Activated CD8-positive, alpha-beta T cell treated with anti-CD3 and anti-CD28 coated beads, Interleukin-2, amount 10 ng/mL, durations not matched to agents 7 days and 5 days (primary cell): ENCODE measurements around the gene PCDHGA11. TPM values are rescaled to one million over a fixed set of nuclear protein-coding genes. Genes with fewer than 3 reads are reported as not detected.

Source experiments
- ATAC-seq: fragments of 150-1000 bp; cut with Tn5 transposase; one replicate; pipeline ENCODE4 v1.10.0; 2021; ENCODE audit warnings: moderate library complexity
- CTCF ChIA-PET: fragments of 350-600 bp; sonication (Branson Sonifier 250); formaldehyde crosslinking; loops from one replicate; lab custom pipeline; 2021; ENCODE audit warnings: antibody characterized with exemption; lab: Charles Lee
- POLR2A ChIA-PET: fragments of 350-600 bp; sonication (Branson Sonifier 250); formaldehyde crosslinking; loops from one replicate; lab custom pipeline; 2021; ENCODE audit warnings: antibody characterized with exemption; lab: Charles Lee
- DNase-seq: peaks from one replicate; pipeline ENCODE4 v3.0.0-alpha.2; 2020
- H3K27ac Mint-ChIP-seq: one replicate; pipeline ENCODE4 v1.8.0; 2021; ENCODE audit warnings: mild to moderate bottlenecking, mixed read lengths
- H3K27me3 Mint-ChIP-seq: one replicate; pipeline ENCODE4 v1.8.0; 2021; ENCODE audit warnings: low read depth, mixed read lengths
- H3K36me3 Mint-ChIP-seq: one replicate; pipeline ENCODE4 v1.8.0; 2021; ENCODE audit warnings: low read depth, mixed read lengths
- H3K4me1 Mint-ChIP-seq: one replicate; pipeline ENCODE4 v1.8.0; 2021; ENCODE audit warnings: low read depth, mixed read lengths
- H3K4me3 Mint-ChIP-seq: one replicate; pipeline ENCODE4 v1.8.0; 2021; ENCODE audit warnings: mild to moderate bottlenecking, mixed read lengths
- H3K9me3 Mint-ChIP-seq: one replicate; pipeline ENCODE4 v1.8.0; 2022; ENCODE audit warnings: mixed read lengths; ENCODE audit not compliant: insufficient read depth
- total RNA-seq, 2 experiments: library from RNA; stranded (reverse); gene quantifications; one replicate each; pipeline ENCODE4 v1.2.3, GENCODE V29; 2021

Gene PCDHGA11
- total RNA-seq, 2 experiments from 2014 or later: 0.05 TPM; not detected in 1

GRCh38 chr5:141439411-141440141, 18.7 kb downstream of the PCDHGA11 start:
- CTCF ChIA-PET: no interaction called here
- ATAC-seq: no peak
- POLR2A ChIA-PET: no interaction called here
- Mint-ChIP-seq H3K4me3 (no peak overlapping the region), H3K36me3 (no peaks in the 10 kb centered on the region), H3K27ac (no peak overlapping the region), H3K9me3 (no peaks in the 10 kb centered on the region), H3K4me1 (no peaks in the 10 kb centered on the region), H3K27me3 (no peaks in the 10 kb centered on the region)
- DNase-seq: no peak

- ChIA-PET CTCF (interaction anchor here (1.0 kb wide), 1 partner anchor 10 kb away, joined by 4 read pairs; the partner anchor contains the start of gene PCDHGA12), POLR2A (no interaction called here)
- Mint-ChIP-seq H3K27me3 (peaks cover 1% of the 10 kb centered on the region), H3K4me3 (no peak overlapping the region), H3K4me1 (no peaks in the 10 kb centered on the region), H3K27ac (no peak overlapping the region), H3K36me3 (no peaks in the 10 kb centered on the region), H3K9me3 (no peaks in the 10 kb centered on the region)
- no peak for DNase-seq
- ATAC-seq: no peak
Observed at GRCh38 chr5:141440341-141440740, 19.5 kb downstream of the PCDHGA11 start.

GRCh38 chr5:141441571-141442170, 20.8 kb downstream of the PCDHGA11 start:
- Mint-ChIP-seq H3K27ac (no peak overlapping the region), H3K27me3 (peaks cover 2% of the 10 kb centered on the region), H3K4me3 (no peak overlapping the region), H3K36me3 (no peaks in the 10 kb centered on the region), H3K4me1 (no peaks in the 10 kb centered on the region), H3K9me3 (no peaks in the 10 kb centered on the region)
- ChIA-PET POLR2A (no interaction called here), CTCF (no interaction called here)
- DNase-seq (no peak), ATAC-seq (no peak)

GRCh38 chr5:141465351-141465750, 44.5 kb downstream of the PCDHGA11 start:
- Mint-ChIP-seq H3K4me1 (no peaks in the 10 kb centered on the region), H3K9me3 (no peaks in the 10 kb centered on the region), H3K27ac (no peak overlapping the region), H3K4me3 (no peak overlapping the region), H3K27me3 (peaks cover 4% of the 10 kb centered on the region), H3K36me3 (no peaks in the 10 kb centered on the region)
- ChIA-PET POLR2A (no interaction called here), CTCF (interaction anchor here (0.9 kb wide), 1 partner anchor 35 kb away, joined by 3 read pairs; the partner anchor contains the start of gene PCDHGA12)
- ATAC-seq: no peak
- no peak for DNase-seq

Other genes with a start within 250 kb of the PCDHGA11 start
- not detected for gene PCDHB7, start 248.4 kb upstream of the PCDHGA11 start, total RNA-seq
- gene PCDHB8, start 243.3 kb upstream of the PCDHGA11 start, total RNA-seq: not detected
- gene PCDHB16, start 238.7 kb upstream of the PCDHGA11 start, total RNA-seq: not detected
- not detected for gene PCDHB9, start 233.9 kb upstream of the PCDHGA11 start, total RNA-seq
- not detected for gene PCDHB10, start 228.7 kb upstream of the PCDHGA11 start, total RNA-seq
- not detected for gene PCDHB11, start 221.4 kb upstream of the PCDHGA11 start, total RNA-seq
- gene PCDHB12, start 212.3 kb upstream of the PCDHGA11 start, total RNA-seq: not detected
- gene PCDHB13, start 207.1 kb upstream of the PCDHGA11 start, total RNA-seq: not detected
- gene PCDHB14, start 197.7 kb upstream of the PCDHGA11 start, total RNA-seq: not detected
- gene PCDHB15, start 175.7 kb upstream of the PCDHGA11 start, total RNA-seq: not detected
- gene SLC25A2, start 117.0 kb upstream of the PCDHGA11 start, total RNA-seq: under 1 TPM; 0.39 to 0.84 TPM
- 10 to 100 TPM; 65.5 to 67.0 TPM for gene TAF7, start 100.3 kb upstream of the PCDHGA11 start, total RNA-seq
- gene PCDHGA1, start 90.5 kb upstream of the PCDHGA11 start, total RNA-seq: not detected
- not detected for gene PCDHGA2, start 82.3 kb upstream of the PCDHGA11 start, total RNA-seq
- gene PCDHGA3, start 77.2 kb upstream of the PCDHGA11 start, total RNA-seq: not detected
- not detected for gene PCDHGB1, start 71.0 kb upstream of the PCDHGA11 start, total RNA-seq
- gene PCDHGA4, start 66.0 kb upstream of the PCDHGA11 start, total RNA-seq: under 1 TPM in 1 of 2 experiments, not detected in 1; 0.10 TPM
- gene PCDHGB2, start 61.1 kb upstream of the PCDHGA11 start, total RNA-seq: under 1 TPM; 0.13 TPM
- under 1 TPM; 0.05 to 0.11 TPM for gene PCDHGA5, start 56.9 kb upstream of the PCDHGA11 start, total RNA-seq
- gene PCDHGB3, start 50.8 kb upstream of the PCDHGA11 start, total RNA-seq: under 1 TPM; 0.16 to 0.26 TPM
- gene PCDHGA6, start 47.2 kb upstream of the PCDHGA11 start, total RNA-seq: under 1 TPM; 0.08 to 0.11 TPM
- gene PCDHGA7, start 38.3 kb upstream of the PCDHGA11 start, total RNA-seq: not detected
- gene PCDHGB4, start 33.4 kb upstream of the PCDHGA11 start, total RNA-seq: not detected
- not detected for gene PCDHGA8, start 28.4 kb upstream of the PCDHGA11 start, total RNA-seq
- under 1 TPM in 1 of 2 experiments, not detected in 1; 0.16 TPM for gene PCDHGB5, start 23.1 kb upstream of the PCDHGA11 start, total RNA-seq
- under 1 TPM in 1 of 2 experiments, not detected in 1; 0.08 TPM for gene PCDHGA9, start 18.3 kb upstream of the PCDHGA11 start, total RNA-seq
- not detected for gene PCDHGB6, start 13.0 kb upstream of the PCDHGA11 start, total RNA-seq
- gene PCDHGA10, start 8.1 kb upstream of the PCDHGA11 start, total RNA-seq: not detected
- not detected for gene PCDHGB7, start 3.4 kb upstream of the PCDHGA11 start, total RNA-seq
- not detected for gene PCDHGA12, start 9.5 kb downstream of the PCDHGA11 start, total RNA-seq
- not detected for gene PCDHGC3, start 54.9 kb downstream of the PCDHGA11 start, total RNA-seq
- not detected for gene PCDHGC4, start 64.0 kb downstream of the PCDHGA11 start, total RNA-seq
- not detected for gene PCDHGC5, start 68.0 kb downstream of the PCDHGA11 start, total RNA-seq
- gene DIAPH1, start 197.9 kb downstream of the PCDHGA11 start, total RNA-seq: 100 to 1,000 TPM; 281 to 286 TPM
- gene HDAC3, start 215.8 kb downstream of the PCDHGA11 start, total RNA-seq: 10 to 100 TPM; 88.1 to 91.8 TPM
- 10 to 100 TPM; 36.9 to 37.1 TPM for gene RELL2, start 215.9 kb downstream of the PCDHGA11 start, total RNA-seq
- 10 to 100 TPM; 46.9 to 47.8 TPM for gene FCHSD1, start 230.4 kb downstream of the PCDHGA11 start, total RNA-seq